RWPE2 (cell line): ENCODE data around the gene MEIOC.

ENCODE experiments used
- ATAC-seq: fragments of 200-7000 bp; cut with Tn5 transposase; 3 replicates; pipeline ENCODE4 v1.9.1; 2021; ENCODE audit warnings: low read depth
- DNase-seq: peaks from one replicate; pipeline ENCODE4 v3.0.0-alpha.2; 2020; ENCODE audit warnings: low spot score
- H3K27ac ChIP-seq: fragments of 450-650 bp; 2 replicates; pipeline ENCODE4 v1.5.1; 2017; ENCODE audit warnings: mild to moderate bottlenecking; ENCODE audit not compliant: poor library complexity, severe bottlenecking
- H3K27me3 ChIP-seq: fragments of 250-450 bp; sonication (Bioruptor Pico); 2 replicates; pipeline ENCODE4 v1.5.1; 2021; ENCODE audit warnings: mild to moderate bottlenecking, moderate library complexity; ENCODE audit not compliant: insufficient read depth, poor library complexity, severe bottlenecking
- H3K36me3 ChIP-seq: fragments of 250-450 bp; sonication (Bioruptor Pico); 2 replicates; pipeline ENCODE4 v1.5.1; 2020; ENCODE audit warnings: low read depth, mild to moderate bottlenecking, moderate library complexity
- H3K4me1 ChIP-seq: fragments of 250-450 bp; sonication (Bioruptor Pico); 2 replicates; pipeline ENCODE4 v1.5.1; 2021; ENCODE audit warnings: mild to moderate bottlenecking, moderate library complexity; ENCODE audit not compliant: insufficient read depth, poor library complexity, severe bottlenecking
- H3K4me3 ChIP-seq: fragments of 250-450 bp; sonication (Bioruptor Pico); 2 replicates; pipeline ENCODE4 v1.5.1; 2021; ENCODE audit warnings: mild to moderate bottlenecking, moderate library complexity; ENCODE audit not compliant: severe bottlenecking
- H3K9me3 ChIP-seq: fragments of 250-450 bp; sonication (Bioruptor Pico); 2 replicates; pipeline ENCODE4 v1.5.1; 2021; ENCODE audit warnings: mild to moderate bottlenecking, moderate library complexity; ENCODE audit not compliant: severe bottlenecking
- CTCF ChIP-seq: fragments of 450-650 bp; IDR thresholded peaks from one replicate; pipeline ENCODE4 v1.5.1; 2017; ENCODE audit warnings: mild to moderate bottlenecking, moderate library complexity; ENCODE audit not compliant: poor library complexity, severe bottlenecking

MEIOC gene

DNA sequence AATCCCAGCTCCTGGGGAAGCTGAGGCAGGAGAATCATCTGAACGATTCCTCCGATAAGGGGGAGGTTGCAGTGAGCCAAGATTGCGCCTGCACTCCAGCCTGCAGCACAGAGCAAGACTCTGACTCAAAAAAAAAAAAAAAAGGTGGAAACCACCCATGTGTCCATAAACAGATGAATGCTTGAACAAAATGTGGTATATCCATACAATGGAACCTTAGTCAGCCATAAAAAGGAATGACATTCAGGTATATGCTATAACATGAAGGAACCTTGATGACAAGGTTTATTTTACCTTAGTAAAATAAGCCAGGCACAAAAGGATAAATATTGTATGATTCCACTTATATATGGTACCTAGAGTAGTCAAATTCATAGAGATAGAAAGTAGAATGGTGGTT is 2.9 kb upstream of the MEIOC start:
- no peak for TF ChIP-seq CTCF
- no peak for DNase-seq
- no peak overlapping the region for H3K27ac ChIP-seq
- H3K4me3 ChIP-seq = no peak overlapping the region
- no peaks in the 10 kb centered on the region for H3K27me3 ChIP-seq
- H3K36me3 ChIP-seq = no peaks in the 10 kb centered on the region
- no peak for ATAC-seq
- no peaks in the 10 kb centered on the region for H3K4me1 ChIP-seq
- H3K9me3 ChIP-seq = no peaks in the 10 kb centered on the region

DNA sequence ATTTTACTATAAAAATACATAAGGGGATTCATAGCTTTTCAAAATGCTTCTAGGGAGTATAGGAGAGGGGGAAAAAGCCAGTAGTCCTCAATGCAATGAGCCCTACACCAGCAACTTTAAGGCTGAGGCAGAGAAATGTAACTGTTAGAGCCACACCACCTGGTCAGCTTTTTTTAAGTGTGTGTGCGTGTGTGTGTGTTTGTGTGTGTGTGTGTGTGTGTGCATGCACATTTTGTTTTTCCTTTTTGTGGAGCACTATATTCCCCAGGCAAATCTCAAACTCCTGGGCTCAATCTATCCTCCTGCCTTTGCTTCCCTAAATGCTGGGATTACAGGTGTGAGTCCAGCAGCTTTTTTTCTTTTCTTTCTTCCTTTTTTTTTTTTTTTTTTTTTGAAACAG is 2.3 kb upstream of the MEIOC start:
- no peak overlapping the region for H3K4me3 ChIP-seq

DNA sequence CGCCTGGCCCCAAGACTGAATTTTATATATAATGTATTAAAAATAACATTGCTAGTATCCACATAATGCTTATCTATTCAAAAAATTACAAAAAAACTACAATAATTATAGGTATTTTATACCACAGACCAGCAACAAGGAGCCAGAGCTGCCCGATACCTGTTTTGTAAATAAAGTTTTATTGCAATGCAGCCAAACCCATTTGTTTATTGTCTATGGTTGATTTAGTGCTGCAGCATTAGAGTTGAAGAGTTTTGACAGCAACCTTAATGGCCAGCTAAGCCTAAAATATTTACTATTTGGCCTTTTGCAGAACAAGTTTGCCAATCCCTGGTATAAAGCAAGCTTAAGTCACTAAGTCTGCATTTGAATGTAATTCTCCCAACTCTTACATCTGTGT is 5.6 kb downstream of the MEIOC start:
- H3K36me3 ChIP-seq = peaks cover 34% of the 10 kb centered on the region
- DNase-seq (no peak), ATAC-seq (no peak)
- no peak for TF ChIP-seq CTCF
- H3K27ac ChIP-seq = no peak overlapping the region
- H3K9me3 ChIP-seq = no peaks in the 10 kb centered on the region
- H3K27me3 ChIP-seq = no peaks in the 10 kb centered on the region
- H3K4me3 ChIP-seq = no peak overlapping the region
- H3K4me1 ChIP-seq = no peaks in the 10 kb centered on the region

More for the DNA sequence above, 2.3 kb upstream of the MEIOC start:
- no peaks in the 10 kb centered on the region for H3K36me3 ChIP-seq
- no peak for TF ChIP-seq CTCF
- H3K9me3 ChIP-seq = no peaks in the 10 kb centered on the region
- no peaks in the 10 kb centered on the region for H3K4me1 ChIP-seq
- DNase-seq (no peak), ATAC-seq (no peak)
- no peak overlapping the region for H3K27ac ChIP-seq
- H3K27me3 ChIP-seq = no peaks in the 10 kb centered on the region

GRCh38 chr17:44663095-44663494 is 6.8 kb downstream of the MEIOC start:
- no peak for TF ChIP-seq CTCF
- DNase-seq (no peak), ATAC-seq (no peak)
- Histone ChIP-seq H3K36me3 (peaks cover 39% of the 10 kb centered on the region), H3K27ac (no peak overlapping the region), H3K9me3 (no peaks in the 10 kb centered on the region), H3K4me3 (no peak overlapping the region), H3K4me1 (no peaks in the 10 kb centered on the region), H3K27me3 (no peaks in the 10 kb centered on the region)

DNA sequence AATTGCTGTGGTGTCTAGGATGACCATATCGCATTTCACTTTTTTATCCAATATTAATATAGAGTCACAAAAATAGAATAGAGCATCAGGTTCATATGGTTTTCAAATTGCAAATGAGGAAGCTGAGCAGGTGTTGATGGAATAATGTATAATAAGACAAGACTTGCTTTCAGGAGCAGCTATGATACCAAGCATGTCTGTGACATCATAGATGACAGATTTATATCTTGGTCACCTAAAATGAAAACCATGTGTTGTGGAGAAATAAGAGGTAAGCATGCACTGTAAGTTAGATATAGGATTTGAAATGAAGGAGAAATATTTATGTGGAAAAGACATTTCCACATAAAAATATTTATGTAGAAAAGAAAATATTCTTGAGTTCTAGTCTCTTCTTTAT is 8.6 kb downstream of the MEIOC start:
- H3K27ac ChIP-seq = no peak overlapping the region
- H3K9me3 ChIP-seq = no peaks in the 10 kb centered on the region
- ATAC-seq = no peak
- no peak overlapping the region for H3K4me3 ChIP-seq
- H3K4me1 ChIP-seq = no peaks in the 10 kb centered on the region
- H3K27me3 ChIP-seq = no peaks in the 10 kb centered on the region
- H3K36me3 ChIP-seq = peaks cover 39% of the 10 kb centered on the region
- no peak for DNase-seq
- no peak for TF ChIP-seq CTCF
